A673 (cell line): ENCODE results near the gene IGFBP4. TPM values are rescaled to one million over a fixed set of nuclear protein-coding genes. Genes with fewer than 3 reads are reported as not detected.

Experiments used
- BruUV-seq: library from RNA; stranded (reverse); fragments of 400-500 nt; replicated peaks from 2 replicates; lab custom pipeline; 2021; lab: Mats Ljungman, UMichigan
- CTCF ChIA-PET: fragments of 300-600 bp; sonication (Branson Sonifier 250); formaldehyde crosslinking; loops from one replicate; lab custom pipeline; 2022; ENCODE audit warnings: antibody characterized with exemption; lab: Charles Lee
- POLR2A ChIA-PET: fragments of 300-600 bp; sonication (Branson Sonifier 250); formaldehyde crosslinking; loops from one replicate; lab custom pipeline; 2022; ENCODE audit warnings: antibody characterized with exemption; ENCODE audit not compliant: low non-redundant PET; lab: Charles Lee
- DNase-seq: peaks from one replicate; pipeline ENCODE4 v3.0.0-alpha.2; 2015; ENCODE audit warnings: low spot score
- H3K27ac ChIP-seq: fragments of 200-600 bp; sonication (generic); 2 replicates; pipeline ENCODE4 v1.5.1; 2016; ENCODE audit warnings: mixed run types, low read depth, mild to moderate bottlenecking, mixed read lengths, antibody characterized with exemption, low read length; ENCODE audit not compliant: poor library complexity, severe bottlenecking
- H3K27me3 ChIP-seq: fragments of 200-600 bp; sonication (generic); replicated peaks from 2 replicates; pipeline ENCODE4 v1.6.1; 2017; ENCODE audit warnings: mixed run types, low read depth, mild to moderate bottlenecking, mixed read lengths, antibody characterized with exemption, low read length; ENCODE audit not compliant: insufficient read depth, poor library complexity
- H3K36me3 ChIP-seq: fragments of 200-600 bp; sonication (generic); 2 replicates; pipeline ENCODE4 v1.6.1; 2016; ENCODE audit warnings: mixed run types, mild to moderate bottlenecking, mixed read lengths, antibody characterized with exemption, low read length; ENCODE audit not compliant: insufficient read depth, poor library complexity, severe bottlenecking
- H3K4me1 ChIP-seq: fragments of 200-600 bp; sonication (generic); 2 replicates; pipeline ENCODE4 v1.6.1; 2017; ENCODE audit warnings: mixed run types, mild to moderate bottlenecking, mixed read lengths, antibody characterized with exemption, low read length; ENCODE audit not compliant: insufficient read depth, poor library complexity, severe bottlenecking
- H3K4me3 ChIP-seq: fragments of 200-600 bp; sonication (generic); 2 replicates; pipeline ENCODE4 v1.5.1; 2016; ENCODE audit warnings: low read depth, mixed run types, mild to moderate bottlenecking, mixed read lengths, low read length; ENCODE audit not compliant: poor library complexity, severe bottlenecking
- H3K9me3 ChIP-seq: fragments of 200-600 bp; sonication (generic); 2 replicates; pipeline ENCODE4 v1.6.1; 2016; ENCODE audit warnings: mixed run types, low read depth, mild to moderate bottlenecking, mixed read lengths, antibody characterized with exemption, low read length; ENCODE audit not compliant: poor library complexity, severe bottlenecking
- CTCF ChIP-seq: fragments of 300-800, 200-600 bp; sonication (generic); conservative IDR thresholded peaks from 2 replicates; pipeline ENCODE4 v1.5.1; 2017; ENCODE audit warnings: low read depth, mild to moderate bottlenecking, antibody characterized with exemption, low read length, moderate library complexity, mixed read lengths
- EZH2 ChIP-seq: fragments of 200-600 bp; sonication (generic); IDR thresholded peaks from 2 replicates; pipeline ENCODE4 v1.6.1; 2017; ENCODE audit warnings: borderline replicate concordance, low read depth, mild to moderate bottlenecking, mixed read lengths, antibody characterized with exemption, low read length; ENCODE audit not compliant: poor library complexity, severe bottlenecking
- intact Hi-C: fragments of 100-400 bp; cut with micrococcal nuclease; formaldehyde crosslinking; loops from one replicate; pipeline ENCODE4 v1.10.0; 2022; ENCODE audit not compliant: unreplicated experiment
- total RNA-seq: library from RNA; stranded (reverse); gene quantifications from 2 replicates; pipeline ENCODE4 v1.2.3, GENCODE V29; 2021

IGFBP4 gene
- total RNA-seq, 1 experiment from 2014 or later: 4.8 TPM

DNA sequence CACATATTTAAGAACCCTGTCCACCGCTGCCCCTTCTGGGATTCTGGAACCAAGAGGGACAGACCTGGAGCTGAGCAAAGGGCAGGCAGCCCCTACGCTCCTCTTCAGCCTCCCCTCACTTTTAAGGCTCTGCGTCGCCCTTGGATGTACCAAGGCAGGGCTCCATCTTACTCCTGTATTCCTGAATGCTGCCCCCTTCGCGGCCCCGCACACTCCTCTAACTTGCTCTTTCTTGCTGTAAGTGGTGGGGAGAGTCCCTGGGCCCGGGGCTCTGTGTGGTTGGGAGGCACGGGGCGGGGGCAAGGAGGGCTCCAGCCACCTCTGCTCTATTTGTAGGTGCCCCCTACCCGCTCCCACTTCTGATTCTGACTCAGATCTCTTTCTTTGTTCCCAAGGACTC is 56.9 kb downstream of the IGFBP4 start:
- no peak for TF ChIP-seq EZH2
- no peak for TF ChIP-seq CTCF
- Histone ChIP-seq H3K27me3 (no peaks in the 10 kb centered on the region), H3K36me3 (no peaks in the 10 kb centered on the region), H3K27ac (no peak overlapping the region), H3K4me3 (no peak overlapping the region), H3K4me1 (no peaks in the 10 kb centered on the region), H3K9me3 (no peaks in the 10 kb centered on the region)
- POLR2A ChIA-PET: no interaction called here
- intact Hi-C loops: no loop called here
- CTCF ChIA-PET: no interaction called here
- no TSS peak for BruUV-seq
- no peak for DNase-seq

GRCh38 chr17:40500709-40501108 is 57.5 kb downstream of the IGFBP4 start:
- no peak overlapping the region for H3K27ac ChIP-seq
- no peak for TF ChIP-seq CTCF
- TF ChIP-seq EZH2: no peak
- BruUV-seq: no TSS peak
- ChIA-PET POLR2A (no interaction called here), CTCF (no interaction called here)
- no peak for DNase-seq
- H3K4me1 ChIP-seq: no peaks in the 10 kb centered on the region
- H3K27me3 ChIP-seq: no peaks in the 10 kb centered on the region
- no peak overlapping the region for H3K4me3 ChIP-seq
- intact Hi-C loops: no loop called here
- H3K9me3 ChIP-seq: no peaks in the 10 kb centered on the region
- no peaks in the 10 kb centered on the region for H3K36me3 ChIP-seq

- no peaks in the 10 kb centered on the region for H3K4me1 ChIP-seq
- no peaks in the 10 kb centered on the region for H3K36me3 ChIP-seq
- ChIA-PET CTCF (no interaction called here), POLR2A (no interaction called here)
- no peak for DNase-seq
- intact Hi-C loops: no loop called here
- no peak for TF ChIP-seq EZH2
- no peak for TF ChIP-seq CTCF
- no peak within 1 kb of the TSS for H3K27ac ChIP-seq
- H3K9me3 ChIP-seq: no peaks in the 10 kb centered on the region
- no peak within 1 kb of the TSS for H3K4me3 ChIP-seq
- H3K27me3 ChIP-seq: no peaks in the 10 kb centered on the region
- BruUV-seq: no TSS peak
These were observed 58.3 kb downstream of the IGFBP4 start, which contains the start of gene TNS4 for GRCh38 chr17:40501499-40501911. Gene TNS4 (minus strand): TSS chr17:40501623. CDS start chr17:40496425, 5,198 bp downstream.
